Uterus (tissue), 2 donors: ENCODE data around the gene FAM209A.

Experiments used
- POLR2A ChIP-seq, 2 donors: fragments of 450-650 bp; IDR thresholded peaks; one replicate each; pipeline ENCODE4 v1.6.1; 2016; ENCODE audit warnings: antibody characterized with exemption in 2 of 2, mild to moderate bottlenecking in 1 of 2, moderate library complexity in 1 of 2
- TF ChIP-seq, protein P1 (sequence below), 4 experiments: fragments of 200-600 bp in 2 of 4; fragments of 450-650 bp in 2 of 4; sonication (generic) in 2 of 4; IDR thresholded peaks; one replicate each; pipeline ENCODE4 v1.5.1; 2016 to 2019; ENCODE audit warnings: antibody characterized with exemption in 4 of 4, mild to moderate bottlenecking in 2 of 4, moderate library complexity in 1 of 4

GRCh38 chr20:56517641-56518040 is 6.9 kb upstream of the FAM209A start:
- TF ChIP-seq, protein P1, sequence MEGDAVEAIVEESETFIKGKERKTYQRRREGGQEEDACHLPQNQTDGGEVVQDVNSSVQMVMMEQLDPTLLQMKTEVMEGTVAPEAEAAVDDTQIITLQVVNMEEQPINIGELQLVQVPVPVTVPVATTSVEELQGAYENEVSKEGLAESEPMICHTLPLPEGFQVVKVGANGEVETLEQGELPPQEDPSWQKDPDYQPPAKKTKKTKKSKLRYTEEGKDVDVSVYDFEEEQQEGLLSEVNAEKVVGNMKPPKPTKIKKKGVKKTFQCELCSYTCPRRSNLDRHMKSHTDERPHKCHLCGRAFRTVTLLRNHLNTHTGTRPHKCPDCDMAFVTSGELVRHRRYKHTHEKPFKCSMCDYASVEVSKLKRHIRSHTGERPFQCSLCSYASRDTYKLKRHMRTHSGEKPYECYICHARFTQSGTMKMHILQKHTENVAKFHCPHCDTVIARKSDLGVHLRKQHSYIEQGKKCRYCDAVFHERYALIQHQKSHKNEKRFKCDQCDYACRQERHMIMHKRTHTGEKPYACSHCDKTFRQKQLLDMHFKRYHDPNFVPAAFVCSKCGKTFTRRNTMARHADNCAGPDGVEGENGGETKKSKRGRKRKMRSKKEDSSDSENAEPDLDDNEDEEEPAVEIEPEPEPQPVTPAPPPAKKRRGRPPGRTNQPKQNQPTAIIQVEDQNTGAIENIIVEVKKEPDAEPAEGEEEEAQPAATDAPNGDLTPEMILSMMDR (IDR thresholded peaks at IDR 0.05): no peak
- no peak for TF ChIP-seq POLR2A (IDR thresholded peaks at IDR 0.05)
